ENCODE results near the gene OLIG1. TPM values are rescaled to one million over a fixed set of nuclear protein-coding genes. Genes with fewer than 3 reads are reported as not detected.

Gene OLIG1
- total and polyA plus RNA-seq, 2 of the 8 experiments (the other 6 are each of a cell fraction or from before 2014, with no cell fraction given) = 0.65 to 1.2 TPM

DNA sequence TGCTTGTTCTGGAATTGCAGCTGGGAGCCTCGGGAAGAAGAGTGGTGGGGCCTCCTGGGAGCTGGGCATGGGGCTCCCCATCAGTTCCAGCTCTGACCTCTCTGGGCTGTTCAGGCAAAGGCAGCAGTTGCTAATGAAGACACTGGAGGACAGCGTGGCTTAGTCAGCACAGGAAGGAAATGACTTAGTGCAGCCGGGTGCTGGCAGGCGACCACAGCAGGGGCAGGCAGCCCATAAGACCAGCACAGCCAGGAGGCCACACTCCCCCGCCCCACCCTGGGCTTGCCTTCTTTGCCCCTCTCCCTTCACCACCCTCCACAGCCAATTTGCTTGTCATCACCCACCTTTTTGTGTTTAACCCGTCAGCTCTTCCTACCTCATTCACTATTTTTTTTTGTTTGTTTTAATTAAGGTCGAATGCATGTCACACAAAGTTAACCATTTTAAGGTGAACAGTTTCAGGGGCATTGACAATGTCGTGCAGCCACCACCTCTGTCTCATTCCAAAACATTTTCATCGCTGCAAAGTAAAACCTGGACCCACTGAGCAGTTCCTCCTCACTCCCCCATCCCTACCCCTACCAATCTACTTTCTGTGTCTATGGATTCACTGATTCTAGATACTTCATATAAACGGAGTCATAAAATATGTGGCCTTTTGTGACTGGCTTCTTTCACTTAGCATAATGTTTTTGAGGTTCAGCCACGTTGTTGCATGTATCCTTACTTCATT, 33.3 kb upstream of the OLIG1 start (continued):
- no peak for TF ChIP-seq CHD1 (IDR thresholded peaks at IDR 0.05; ENCODE audit: low read depth, low read length)

All from H1 (cell line).